Pancreas (tissue), 10 donors: ENCODE data around the gene SREBF1. TPM values are rescaled to one million over a fixed set of nuclear protein-coding genes. Genes with fewer than 3 reads are reported as not detected.
A peak's percentile ranks its signal among the peaks of the same experiment; 100 is the strongest.

Experiments used
- ATAC-seq, 4 donors: fragments of 200-7000 bp; cut with Tn5 transposase; one replicate each; pipeline versions ENCODE4 v1.8.0 to v1.9.1; 2020; ENCODE audit warnings: mild to moderate bottlenecking in 4 of 4, moderate library complexity in 4 of 4
- DNase-seq, 6 donors: peaks; one replicate each; pipeline ENCODE4 v3.0.0-alpha.2; 2020
- FAIRE-seq: peaks from 2 replicates; lab custom pipeline; 2012; peaks lifted over from hg19 to GRCh38; lab: Jason Lieb, UNC
- H3K27ac ChIP-seq, 4 donors: fragments of 200-600 bp; sonication (generic); 1 replicate in 3 of 4; 2 replicates in 1 of 4; pipeline versions ENCODE4 v1.5.0 to v1.8.0; 2020
- H3K27me3 ChIP-seq, 4 donors: fragments of 200-600 bp; one replicate each; pipeline ENCODE4 v1.8.0; 2021
- H3K36me3 ChIP-seq, 3 donors: fragments of 200-600 bp; sonication (generic) in 1 of 3; one replicate each; pipeline versions ENCODE4 v1.5.0 to v1.8.0; 2020 to 2021
- H3K4me1 ChIP-seq, 3 donors: fragments of 200-600 bp; one replicate each; pipeline ENCODE4 v1.8.0; 2021
- H3K4me3 ChIP-seq, 4 donors: fragments of 200-600 bp; sonication (generic) in 2 of 4; one replicate each; pipeline versions ENCODE4 v1.5.0 to v1.8.0; 2020 to 2021
- H3K9me3 ChIP-seq, 4 donors: fragments of 200-600 bp; one replicate each; pipeline ENCODE4 v1.8.0; 2021
- CTCF ChIP-seq, 4 donors: fragments of 200-600 bp; sonication (generic) in 3 of 4; IDR thresholded peaks; one replicate each; pipeline versions ENCODE4 v1.5.0 to v1.8.0; 2021; ENCODE audit warnings: antibody characterized with exemption in 4 of 4
- WGBS, 2 donors: extraction: QIAGEN DNeasy Blood & Tissue Kit; methylation state at CpG; one replicate each; pipeline ENCODE4 v1.1.7; 2013; 5-methylcytosine and 5-hydroxymethylcytosine counted together
- intact Hi-C, 3 donors: fragments of 100-400 bp; cut with DNase I; formaldehyde crosslinking; loops; one replicate each; pipeline versions ENCODE4 v1.11.1 to v1.14.2; 2022
- polyA plus RNA-seq, 2 donors: library from polyadenylated mRNA; stranded (reverse); fragments of 200-250 nt; gene quantifications; one replicate each; pipeline ENCODE4 v1.2.3, GENCODE V29; 2013
- total RNA-seq, 6 donors: library from RNA; stranded (reverse); fragmentation: NEBNext Ultra II Directional in 4 of 6; extraction: Animal tissue kit (Norgen Biotek cat#: 25700) in 4 of 6; gene quantifications; one replicate each; pipeline versions ENCODE4 v1.2.1 to v1.2.4, GENCODE V29; 2021 to 2023
- donor health status: healthy with polysubstance abuse.
- donor health status: DM: no; HTN: no; CAD: no; lungs with moderate emphysema.
- donor health status: DM: no; HTN: no; CAD: no.
- donor health status: control.
- donor health status: control.
- donor health status: Bipolar disorder and iron deficiency.
- donor health status: DM: yes; HTN: yes; CAD: no.
- donor health status: DM: no; HTN: no; CAD: no.
- donor health status: DM: no; HTN: no; CAD: no.
- donor health status: DM: yes; HTN: yes; CAD: no.

Gene SREBF1
- total and polyA plus RNA-seq, 8 donors = 12.0 to 77.5 (median 32.3) TPM

DNA sequence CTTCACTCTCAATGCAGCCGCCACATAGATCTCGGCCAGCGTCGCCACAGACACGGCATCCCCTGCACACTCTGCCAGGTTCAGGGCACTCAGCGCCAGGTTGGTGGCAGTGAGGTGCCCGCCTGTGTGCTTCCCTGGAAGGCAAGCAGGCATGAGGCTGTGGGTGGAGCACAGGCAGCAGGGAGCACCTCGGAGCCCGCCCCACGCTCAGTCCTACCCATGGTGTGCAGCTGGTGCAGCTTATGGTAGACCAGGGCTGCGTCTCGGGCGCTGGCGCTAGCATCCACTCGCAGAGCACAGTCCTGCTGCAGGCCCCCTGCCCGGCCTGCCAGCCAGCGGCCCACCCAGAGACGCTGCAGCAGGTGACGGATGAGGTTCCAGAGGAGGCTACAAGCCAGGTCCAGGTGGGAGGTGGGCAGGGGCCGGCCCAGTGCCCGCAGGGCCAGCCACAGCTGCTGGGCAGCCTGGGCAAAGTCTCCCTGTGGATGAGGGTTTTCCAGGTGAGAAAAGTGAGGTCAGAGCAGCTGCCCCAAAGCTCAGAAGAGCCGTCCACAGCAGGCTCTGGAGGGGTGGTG lies 20.5 kb downstream of the SREBF1 start:
- no peak for TF ChIP-seq CTCF (IDR thresholded peaks at IDR 0.05)
- no peak for ATAC-seq
- Histone ChIP-seq H3K27me3 (no peaks in the 10 kb centered on the region), H3K27ac (no peak overlapping the region), H3K9me3 (no peaks in the 10 kb centered on the region), H3K36me3 (peaks cover 0 to 10% (median 5%) of the 10 kb centered on the region in 3 donors), H3K4me3 (no peak overlapping the region), H3K4me1 (peaks cover 0 to 14% (median 0%) of the 10 kb centered on the region in 3 donors)
- no peak for FAIRE-seq
- WGBS, 2 donors = 92 to 94% methylated on average over 22 of the region's 22 CpGs
- peak in 1 of 6 donors; percentile 77 for DNase-seq
- intact Hi-C loops = loop anchor here in 1 of 3 donors (5.0 kb wide), 1 partner anchor 41 kb away; no protein-coding TSS in a partner anchor

DNA sequence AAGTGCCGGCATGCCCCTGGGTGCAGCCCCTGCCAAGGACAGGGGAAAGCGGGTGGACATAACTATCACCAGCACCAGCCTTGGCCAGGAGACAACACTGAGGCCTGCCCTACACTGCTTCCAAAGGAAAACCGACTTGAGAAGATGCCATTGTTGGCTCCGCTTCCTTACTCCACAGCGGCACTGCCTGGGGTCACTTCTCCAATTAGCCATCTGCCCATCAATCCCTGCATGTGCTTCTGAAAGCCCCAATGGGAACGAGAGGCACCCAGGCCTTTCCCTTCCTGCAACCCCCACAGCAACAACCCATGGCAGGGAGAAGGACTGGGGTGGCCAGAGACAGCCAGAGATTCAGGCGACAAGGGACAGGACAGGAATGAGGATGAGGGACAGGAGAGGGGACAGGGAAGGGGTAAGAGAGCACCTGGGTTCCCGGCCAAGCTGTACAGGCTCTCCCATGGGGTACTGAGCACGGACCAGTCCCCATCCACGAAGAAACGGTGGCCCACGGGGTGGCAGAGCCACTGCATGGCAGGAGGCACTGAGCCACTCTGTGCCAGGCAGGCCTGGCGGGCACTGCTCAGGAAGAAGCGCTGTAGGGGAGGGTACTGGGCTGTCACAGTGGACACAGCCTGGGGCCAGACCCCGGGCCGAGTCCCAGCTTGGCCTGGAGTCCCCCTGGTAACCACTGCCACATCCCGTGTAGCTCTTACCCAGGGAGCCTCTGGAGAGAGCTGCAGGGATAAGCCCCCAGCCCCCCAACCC lies 21.2 kb downstream of the SREBF1 start:
- no peak for TF ChIP-seq CTCF (IDR thresholded peaks at IDR 0.05)
- Histone ChIP-seq H3K36me3 (peaks cover 0 to 10% (median 5%) of the 10 kb centered on the region in 3 donors), H3K27me3 (no peaks in the 10 kb centered on the region), H3K4me1 (peaks cover 0 to 12% (median 0%) of the 10 kb centered on the region in 3 donors), H3K4me3 (no peak overlapping the region), H3K27ac (no peak overlapping the region), H3K9me3 (no peaks in the 10 kb centered on the region)
- intact Hi-C loops = loop anchor here in 1 of 3 donors (5.0 kb wide), 1 partner anchor 42 kb away; no protein-coding TSS in a partner anchor
- FAIRE-seq = no peak
- no peak for ATAC-seq
- 86 to 94% methylated on average over 17 of the region's 17 CpGs for WGBS, 2 donors
- DNase-seq = peak in 1 of 6 donors; percentile 78

DNA sequence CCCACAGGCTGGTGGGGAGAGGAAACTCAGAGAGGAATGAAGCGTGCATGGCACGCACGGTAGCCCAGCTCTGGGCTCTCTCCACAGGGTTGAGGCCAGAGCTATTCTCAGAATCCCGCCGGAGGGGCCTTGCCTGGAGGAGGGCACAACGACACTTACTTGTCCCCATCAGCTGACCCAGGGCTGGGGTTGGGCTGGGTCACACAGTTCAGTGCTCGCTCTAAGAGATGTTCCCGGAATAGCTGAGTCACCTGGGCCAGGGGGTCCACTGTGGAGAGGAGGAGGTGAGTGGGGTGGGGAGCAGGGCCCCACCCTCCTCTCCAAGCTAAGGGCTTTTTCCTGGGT lies 21.8 kb downstream of the SREBF1 start:
- H3K4me3 ChIP-seq = no peak overlapping the region
- no peak overlapping the region for H3K27ac ChIP-seq
- no peak for TF ChIP-seq CTCF (IDR thresholded peaks at IDR 0.05)
- H3K27me3 ChIP-seq = no peaks in the 10 kb centered on the region
- no peaks in the 10 kb centered on the region for H3K9me3 ChIP-seq
- peaks cover 0 to 10% (median 5%) of the 10 kb centered on the region in 3 donors for H3K36me3 ChIP-seq
- intact Hi-C loops = loop anchor here in 1 of 3 donors (5.0 kb wide), 1 partner anchor 42 kb away; no protein-coding TSS in a partner anchor
- ATAC-seq (no peak), FAIRE-seq (no peak), DNase-seq (peak in 1 of 6 donors; percentile 73)
- H3K4me1 ChIP-seq = peaks cover 0 to 9% (median 0%) of the 10 kb centered on the region in 3 donors
- WGBS, 2 donors = 89 to 95% methylated on average over 8 of the region's 8 CpGs

DNA sequence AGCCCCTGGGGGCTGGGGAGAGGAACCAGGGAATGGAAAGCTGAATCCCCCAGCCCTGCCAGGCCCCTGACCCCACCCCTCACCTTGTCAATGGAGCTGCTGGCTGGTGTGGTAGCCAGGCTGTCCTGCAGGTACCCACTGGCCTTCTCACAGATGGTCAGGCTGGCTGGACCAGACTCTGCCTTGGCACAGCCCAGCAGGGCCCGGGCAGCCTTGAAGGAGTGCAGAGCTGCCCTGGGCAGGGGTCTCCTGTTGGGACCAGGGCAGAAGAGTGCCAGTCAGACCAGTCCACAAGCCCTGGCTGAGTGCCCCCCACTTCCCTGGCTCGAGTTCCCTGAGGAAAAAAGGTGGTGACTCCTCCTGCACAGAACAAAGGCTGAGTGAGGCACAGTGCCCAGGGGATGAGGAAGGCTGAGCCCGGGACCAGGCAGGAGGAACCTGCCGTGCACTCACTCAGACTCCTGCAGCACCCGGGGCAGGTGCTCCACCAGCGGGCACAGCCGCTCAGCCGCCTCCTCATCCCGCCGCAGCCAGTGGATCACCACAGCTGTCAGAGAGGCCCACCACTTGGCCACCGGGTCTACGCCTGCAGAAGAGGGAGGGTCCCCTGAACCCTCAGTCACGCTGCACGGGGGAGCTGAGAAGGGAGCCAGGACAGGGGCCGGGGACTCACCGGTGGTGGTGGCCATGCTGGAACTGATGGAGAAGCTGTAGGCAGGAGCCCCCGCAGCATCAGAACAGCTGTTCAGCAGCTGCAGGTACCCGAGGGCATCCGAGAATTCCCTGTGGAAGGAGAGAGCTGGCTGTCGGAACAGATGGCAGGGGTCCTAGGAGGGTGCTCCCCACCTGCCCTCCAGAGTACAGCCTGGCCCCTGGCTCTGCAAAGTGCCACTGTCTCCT lies 22.4 kb downstream of the SREBF1 start:
- DNase-seq (peak in 1 of 6 donors; percentile 82), ATAC-seq (no peak), FAIRE-seq (no peak)
- H3K4me1 ChIP-seq = peaks cover 0 to 2% (median 0%) of the 10 kb centered on the region in 3 donors
- no peaks in the 10 kb centered on the region for H3K27me3 ChIP-seq
- 86 to 88% methylated on average over 20 of the region's 20 CpGs for WGBS, 2 donors
- no peak overlapping the region for H3K4me3 ChIP-seq
- H3K9me3 ChIP-seq = no peaks in the 10 kb centered on the region
- H3K36me3 ChIP-seq = peaks cover 0 to 10% (median 5%) of the 10 kb centered on the region in 3 donors
- intact Hi-C loops = loop anchor here in 1 of 3 donors (5.0 kb wide), 1 partner anchor 43 kb away; no protein-coding TSS in a partner anchor
- TF ChIP-seq CTCF (IDR thresholded peaks at IDR 0.05) = no peak
- no peak overlapping the region for H3K27ac ChIP-seq
